ENCODE results near the gene SMPX.

Gene SMPX

DNA sequence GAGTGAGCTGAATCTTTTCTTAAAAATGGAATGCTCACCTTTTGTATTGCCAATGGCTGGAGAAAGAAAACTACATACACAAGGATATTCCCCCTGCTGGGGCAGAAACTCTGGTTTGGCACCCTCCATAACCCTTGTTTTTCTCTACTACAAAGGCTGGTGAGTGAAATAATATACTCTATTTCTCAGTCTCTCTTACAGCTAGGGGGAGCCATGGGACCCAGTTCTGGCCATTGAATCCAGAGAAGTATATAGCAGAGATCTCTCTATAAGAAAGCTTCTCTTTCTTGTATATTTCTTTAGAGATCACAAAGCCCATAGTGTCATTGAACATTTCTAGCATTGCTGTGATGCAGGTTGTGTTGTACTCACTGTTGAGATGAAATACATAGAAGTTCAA, 49.8 kb downstream of the SMPX start:
- DNase-seq = no peak

DNA sequence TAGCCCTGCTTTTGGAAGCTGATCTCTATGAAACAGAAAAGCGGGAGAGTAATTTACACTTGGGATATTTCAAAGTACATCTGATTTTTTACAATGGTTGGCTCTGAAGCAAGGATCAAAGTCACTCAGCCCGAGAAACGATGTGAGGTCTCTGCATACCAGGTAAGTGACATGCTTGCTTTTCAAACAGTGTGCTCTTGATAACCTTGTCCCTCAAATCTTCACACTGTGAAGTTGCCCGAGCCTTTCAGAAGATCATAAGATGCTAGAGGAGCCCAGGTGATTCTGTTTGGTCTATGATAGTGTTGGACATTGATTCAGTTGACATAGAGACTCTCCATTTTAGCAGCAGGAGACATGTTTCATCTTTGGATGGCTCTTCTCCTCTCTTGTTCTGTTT, 52.7 kb downstream of the SMPX start:
- DNase-seq = no peak

DNA sequence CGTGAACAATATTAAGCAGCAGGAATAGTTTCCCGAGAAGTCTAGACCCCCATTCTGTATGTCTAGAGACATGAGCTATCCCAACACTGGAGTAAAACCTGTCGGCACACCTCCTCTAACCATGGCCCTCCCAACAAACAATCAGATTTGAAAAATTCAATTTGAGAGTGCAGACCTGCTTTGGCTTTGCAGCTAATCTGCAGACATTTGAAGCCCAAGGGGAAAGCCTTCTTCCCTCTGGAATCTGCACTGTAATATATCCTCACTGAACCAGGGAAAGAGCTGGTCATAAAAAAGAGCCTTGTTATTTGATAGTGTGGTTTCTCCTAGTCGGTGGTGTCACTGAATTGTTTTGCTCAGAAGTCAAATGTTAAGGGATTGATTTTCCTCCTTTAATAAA, 55.2 kb downstream of the SMPX start:
- DNase-seq = no peak

DNA sequence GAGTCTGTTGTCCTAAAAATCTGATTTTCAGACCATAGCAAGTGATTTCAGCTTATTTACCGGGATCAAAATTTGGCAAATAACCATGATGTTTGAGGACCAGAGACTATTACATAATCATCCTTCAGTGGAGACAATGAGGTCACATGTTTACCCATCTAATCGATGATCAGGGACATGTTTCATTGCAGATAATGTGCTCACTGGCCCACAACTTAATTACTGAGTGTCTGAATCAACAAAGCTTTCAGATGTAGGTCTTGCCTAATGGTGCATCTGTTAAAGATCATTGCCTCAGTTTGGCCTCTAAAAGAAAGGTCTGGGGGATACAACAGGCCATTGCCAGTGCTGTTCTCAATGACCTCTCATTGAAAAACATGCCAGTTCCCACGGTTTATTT, 56.9 kb downstream of the SMPX start:
- DNase-seq = no peak

DNA sequence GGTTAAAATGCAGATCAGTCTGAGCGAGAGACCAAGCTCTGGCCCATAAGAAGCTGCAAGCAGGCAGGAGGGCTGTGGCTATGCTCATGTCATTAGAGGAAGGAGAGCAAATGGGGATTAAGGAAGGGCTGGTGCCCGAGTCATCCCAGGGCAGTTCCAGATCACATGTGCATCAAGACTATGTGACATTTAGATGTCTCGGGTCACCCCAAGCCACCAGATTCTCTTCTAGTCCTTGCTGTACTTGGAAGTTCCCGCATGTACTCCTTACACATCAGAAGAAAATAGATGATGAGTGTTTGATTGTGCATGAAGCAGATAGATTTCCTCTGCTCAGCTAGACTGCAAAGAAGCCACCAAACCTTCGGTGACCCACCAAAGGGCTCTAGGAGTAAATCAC, 57.6 kb downstream of the SMPX start:
- DNase-seq = no peak

DNA sequence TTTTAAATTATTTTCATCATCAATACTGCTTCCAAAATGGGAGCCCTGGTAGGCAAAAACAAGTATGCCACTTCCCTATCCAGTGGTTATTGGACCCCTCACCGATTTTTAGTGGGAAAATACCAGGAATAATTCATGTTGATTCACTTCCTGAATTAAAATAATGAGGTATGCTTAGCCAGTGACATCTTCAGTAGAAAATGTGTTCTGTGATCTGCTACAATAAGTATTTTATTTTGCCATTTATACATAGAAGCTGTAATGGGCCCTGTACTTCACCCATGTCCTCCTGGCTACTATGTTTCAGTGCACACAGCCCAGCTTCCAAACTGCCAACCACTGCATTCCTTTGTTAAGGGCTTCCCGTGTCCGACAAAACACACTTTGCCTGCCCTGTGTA, 58.8 kb downstream of the SMPX start:
- no peak for DNase-seq

DNA sequence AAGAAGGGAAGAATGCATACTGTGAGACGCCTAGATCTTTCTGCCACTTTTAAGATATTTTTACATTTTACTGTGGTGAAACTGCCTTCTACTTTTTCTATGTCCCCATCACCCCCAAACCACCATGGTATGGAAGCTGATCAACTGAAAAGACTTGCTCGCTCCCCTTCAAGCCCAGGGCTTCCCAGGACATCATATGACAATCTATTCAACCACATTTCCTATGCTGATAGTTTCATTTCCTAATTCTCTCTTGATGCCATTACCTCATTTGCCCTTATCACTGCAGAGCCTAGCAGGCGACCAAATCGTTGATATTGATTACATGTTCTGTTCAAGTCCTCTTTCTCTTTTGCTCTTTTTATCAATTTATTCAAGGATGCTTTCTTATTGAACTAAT, 59.6 kb downstream of the SMPX start:
- no peak for DNase-seq

DNA sequence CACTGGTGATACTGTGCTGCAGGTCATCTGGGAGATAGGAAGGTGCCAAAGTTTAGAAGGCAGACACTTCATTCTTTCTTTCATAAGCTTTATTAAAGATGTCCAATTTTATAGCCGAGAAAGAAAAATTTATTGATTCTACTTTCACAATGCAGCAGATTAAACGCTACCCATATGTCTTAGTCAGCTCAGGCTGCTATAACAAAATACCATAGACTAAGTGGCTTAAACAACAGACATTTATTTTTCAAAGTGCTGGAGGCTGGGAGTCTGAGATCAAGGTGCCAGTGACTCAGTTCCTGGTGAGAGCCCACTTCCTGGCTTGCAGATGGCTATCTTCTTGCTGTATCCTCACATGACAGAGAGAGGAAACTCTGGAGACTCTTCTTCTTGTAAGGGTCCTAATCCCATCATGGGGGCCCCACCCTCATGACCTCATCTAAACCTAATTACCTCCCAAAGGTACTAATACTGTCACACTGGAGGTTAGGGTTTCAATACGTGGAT, 66.4 kb downstream of the SMPX start:
- DNase-seq = no peak

DNA sequence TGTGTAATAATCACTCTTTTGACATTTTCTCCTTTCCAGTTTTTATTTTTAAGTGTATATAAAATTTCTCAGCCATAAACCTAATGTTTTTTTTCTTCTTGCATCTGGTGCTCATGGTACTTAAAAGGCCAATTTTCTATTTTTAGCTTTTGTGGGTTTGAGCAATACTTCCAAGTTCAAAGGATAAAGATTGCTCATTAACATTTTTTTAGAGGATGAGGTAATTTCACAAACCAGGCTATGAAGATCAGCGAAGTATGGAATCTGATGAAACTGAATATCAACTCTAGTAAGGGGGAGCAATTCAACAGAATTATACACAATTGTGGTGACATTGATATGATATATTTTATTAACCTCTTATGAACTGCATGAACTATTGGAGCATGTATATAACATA, 74.0 kb downstream of the SMPX start:
- no peak for DNase-seq

DNA sequence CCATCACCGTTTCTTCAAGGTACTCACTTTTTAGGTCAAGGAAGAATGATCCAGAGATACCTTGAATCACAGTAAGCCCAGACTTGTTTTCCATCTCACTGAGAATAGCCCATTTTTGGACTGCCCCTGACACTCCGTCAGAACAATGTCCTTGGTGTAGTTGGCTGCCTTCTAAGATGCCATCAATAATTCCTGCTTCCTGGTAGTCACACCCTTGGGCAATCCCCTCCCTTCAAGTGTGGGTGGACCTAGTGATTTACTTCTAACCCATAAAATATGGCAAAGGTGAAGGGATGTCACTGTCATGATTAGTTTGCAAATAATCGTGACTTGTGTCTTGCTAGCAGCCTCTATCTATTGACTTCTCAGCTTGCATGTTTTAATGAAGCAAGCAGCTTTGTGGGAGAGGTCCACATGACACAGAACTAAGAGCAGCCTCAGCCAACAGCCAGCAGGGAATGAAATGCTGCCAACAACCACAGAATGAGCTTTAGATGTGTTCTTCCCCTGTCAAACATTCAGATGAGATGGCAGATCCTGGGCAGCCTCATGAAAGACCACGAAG, 79.8 kb downstream of the SMPX start:
- no peak for DNase-seq

DNA sequence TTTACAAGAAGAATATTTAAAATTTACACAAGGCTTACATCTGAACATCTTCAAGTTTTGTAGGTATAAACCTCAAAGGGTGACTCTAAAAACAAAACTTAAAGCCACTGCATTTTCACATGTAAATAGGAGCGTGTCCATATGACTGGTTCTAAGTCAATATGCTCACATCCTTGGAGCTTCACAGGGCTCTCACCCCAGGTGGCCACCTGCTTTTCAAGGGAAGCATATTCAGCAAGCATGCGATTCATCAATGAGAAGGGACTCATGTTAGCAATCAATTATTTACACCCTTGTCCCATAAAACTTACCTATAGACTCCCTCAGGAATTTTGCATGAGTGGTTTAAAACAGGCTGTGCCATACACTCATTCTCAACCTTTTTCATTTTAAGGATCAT, 82.0 kb downstream of the SMPX start:
- DNase-seq = no peak

DNA sequence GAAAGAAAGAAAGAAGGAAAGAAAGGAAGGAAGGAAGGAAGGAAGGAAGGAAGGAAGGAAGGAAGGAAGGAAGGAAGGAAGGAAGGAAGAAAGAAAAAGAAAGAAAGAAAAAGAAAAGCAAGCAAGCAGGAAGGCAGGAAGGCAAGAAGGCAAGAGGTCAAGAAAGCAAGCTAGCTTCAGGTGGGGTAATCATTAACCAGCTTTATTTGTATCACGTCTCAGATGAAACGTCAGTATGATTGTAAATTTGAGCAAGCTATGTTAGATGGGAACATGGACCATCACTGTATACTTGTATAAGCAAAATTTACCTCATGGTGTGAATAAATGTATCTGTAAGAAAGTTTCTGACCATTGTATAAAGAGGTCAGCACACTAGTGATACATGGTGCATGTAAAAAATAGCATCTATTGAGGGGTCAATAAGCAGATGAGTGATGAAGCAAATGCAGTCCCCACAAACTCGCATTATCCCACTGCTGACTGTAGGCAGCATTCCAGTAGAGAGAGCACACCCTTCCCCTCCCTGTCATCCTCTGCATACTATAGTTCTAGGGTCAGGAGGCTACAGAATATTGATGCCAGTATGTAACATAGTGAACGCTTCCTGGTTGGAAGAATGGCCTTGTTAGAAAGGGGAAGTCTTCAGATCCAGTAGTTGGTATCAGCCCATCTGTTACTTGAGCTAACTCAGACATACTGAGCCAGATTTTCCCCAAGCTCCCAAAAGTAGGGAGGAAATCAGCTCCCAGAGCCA, 83.3 kb downstream of the SMPX start:
- no peak for DNase-seq

DNA sequence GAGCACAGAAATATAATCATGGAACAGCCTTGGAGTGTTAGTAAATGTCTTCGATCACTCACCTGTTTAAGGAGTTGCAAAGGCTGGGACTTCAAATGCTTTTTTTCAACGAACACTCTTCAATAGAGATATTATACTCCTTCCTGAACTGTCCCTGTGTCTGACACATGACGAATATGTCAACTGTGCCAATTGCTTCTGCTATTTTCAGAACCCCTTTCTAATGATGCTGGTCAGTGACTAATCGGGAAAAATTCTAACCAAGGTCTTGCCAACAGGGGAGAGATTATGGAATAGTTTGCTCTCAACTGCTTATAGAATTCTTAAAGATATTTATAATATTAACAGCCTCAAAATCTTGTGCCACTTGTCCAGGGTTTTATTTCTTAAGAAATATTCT, 91.2 kb downstream of the SMPX start:
- DNase-seq = no peak

DNA sequence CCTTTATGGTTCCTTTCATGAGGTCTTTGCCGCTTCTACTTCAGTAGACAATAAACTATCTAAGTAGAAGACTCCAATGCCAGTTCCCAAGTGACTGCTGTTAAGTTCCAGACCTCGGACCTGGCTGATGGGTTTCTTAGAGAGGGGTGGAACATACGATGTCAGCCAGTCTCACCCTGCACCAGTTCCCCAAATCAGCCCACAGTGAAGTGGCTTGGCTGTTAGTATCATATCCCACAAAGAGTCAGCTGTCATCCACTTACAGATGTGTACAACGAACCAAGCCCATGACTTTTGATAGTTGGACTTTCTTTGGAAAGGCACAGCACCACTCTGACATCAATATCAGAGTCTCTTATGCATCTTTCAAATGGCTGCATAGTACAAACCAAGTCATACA, 91.7 kb downstream of the SMPX start:
- DNase-seq = no peak

DNA sequence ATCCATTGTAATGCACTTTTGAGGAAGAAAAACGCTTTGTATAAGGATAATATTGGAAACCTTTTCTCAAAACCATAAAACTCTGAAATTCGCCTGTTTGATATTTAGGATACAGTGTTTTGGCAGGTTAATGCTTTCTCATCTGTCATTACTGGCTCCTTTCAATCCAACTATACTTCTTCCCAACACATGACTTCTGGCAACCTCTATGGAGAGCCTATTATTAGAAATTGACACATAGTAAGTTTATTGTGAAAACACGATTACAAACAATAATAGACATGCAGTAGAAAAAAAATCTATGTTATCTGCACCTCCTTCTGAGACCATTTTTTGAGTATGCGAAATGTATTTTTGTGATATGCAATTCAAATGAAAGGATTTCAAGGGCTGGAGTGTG, 95.2 kb downstream of the SMPX start:
- DNase-seq = no peak

DNA sequence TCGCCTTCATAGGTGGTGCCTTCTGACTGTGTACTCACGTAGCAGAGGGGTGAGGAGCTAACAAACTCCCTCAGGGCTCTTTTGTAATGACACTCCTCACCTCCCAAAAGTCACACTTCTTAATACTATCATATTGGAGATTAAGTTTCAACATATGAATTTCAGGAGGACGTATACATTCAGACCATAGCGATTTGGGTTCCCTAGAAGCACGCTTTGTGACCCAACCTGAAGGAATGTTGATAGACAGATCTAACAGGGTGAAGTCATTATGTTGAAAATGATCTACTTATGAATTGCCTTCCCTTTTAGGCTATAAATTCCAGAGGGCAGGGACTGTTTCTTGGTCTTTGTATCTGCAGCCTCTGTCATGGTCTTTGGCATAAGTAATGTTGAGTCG, 96.6 kb downstream of the SMPX start:
- DNase-seq = no peak

DNA sequence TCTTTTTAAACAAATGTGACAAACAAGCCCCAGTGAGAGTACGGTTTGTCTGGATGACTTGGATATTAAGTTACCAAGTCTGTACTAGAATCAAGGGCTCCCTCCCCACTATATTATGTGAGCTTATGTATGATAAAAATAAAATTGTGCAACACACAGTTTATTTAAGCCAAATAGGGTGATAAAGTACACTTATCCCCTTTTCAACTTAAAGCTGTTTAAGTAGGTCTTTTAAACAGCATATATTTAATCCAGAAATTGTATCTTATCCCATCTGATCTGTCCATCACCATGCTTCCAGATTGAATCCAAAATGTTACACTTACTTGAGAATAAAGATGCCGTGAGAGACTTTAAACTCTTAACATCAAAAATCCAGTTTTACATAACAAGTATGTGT, 97.8 kb downstream of the SMPX start:
- no peak for DNase-seq

DNA sequence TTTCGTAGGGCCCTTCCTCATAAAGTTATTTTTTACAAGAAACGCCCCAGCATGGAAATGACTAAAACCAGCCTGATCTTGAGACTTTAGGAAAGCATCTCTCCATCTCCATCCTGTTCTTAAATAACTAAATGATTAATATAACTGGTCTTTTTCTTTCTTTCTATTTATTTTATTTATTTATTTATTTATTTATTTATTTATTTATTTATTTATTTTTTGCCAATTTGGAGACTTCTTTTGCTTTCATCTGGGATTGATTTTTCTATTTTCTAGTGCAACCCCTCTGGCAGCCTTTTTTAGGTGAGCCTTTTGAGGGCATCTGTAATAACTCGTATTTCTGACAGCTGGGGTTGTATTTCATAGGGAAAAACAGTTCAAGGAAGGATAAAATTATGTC, 98.6 kb downstream of the SMPX start:
- no peak for DNase-seq

DNA sequence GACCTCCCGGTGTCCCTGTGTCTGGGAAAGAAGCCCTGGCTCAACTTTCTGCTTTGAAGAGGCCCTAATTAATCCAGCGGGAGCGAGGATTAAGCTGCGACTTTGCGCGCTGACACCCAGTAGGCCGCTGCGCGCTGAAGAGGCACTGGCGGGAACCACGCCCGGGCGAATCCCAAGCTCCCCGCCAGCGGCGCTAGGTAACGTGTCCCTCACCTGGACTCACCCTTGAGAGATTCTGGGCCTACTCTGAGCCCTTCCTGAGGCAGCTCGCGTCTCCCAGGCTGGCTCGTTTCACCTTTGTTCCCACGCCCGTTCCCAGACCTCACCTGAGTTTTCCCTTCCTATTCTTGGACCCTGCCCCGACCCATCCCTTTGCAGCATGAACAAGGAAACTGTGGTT, 99.2 kb downstream of the SMPX start:
- DNase-seq = no peak

DNA sequence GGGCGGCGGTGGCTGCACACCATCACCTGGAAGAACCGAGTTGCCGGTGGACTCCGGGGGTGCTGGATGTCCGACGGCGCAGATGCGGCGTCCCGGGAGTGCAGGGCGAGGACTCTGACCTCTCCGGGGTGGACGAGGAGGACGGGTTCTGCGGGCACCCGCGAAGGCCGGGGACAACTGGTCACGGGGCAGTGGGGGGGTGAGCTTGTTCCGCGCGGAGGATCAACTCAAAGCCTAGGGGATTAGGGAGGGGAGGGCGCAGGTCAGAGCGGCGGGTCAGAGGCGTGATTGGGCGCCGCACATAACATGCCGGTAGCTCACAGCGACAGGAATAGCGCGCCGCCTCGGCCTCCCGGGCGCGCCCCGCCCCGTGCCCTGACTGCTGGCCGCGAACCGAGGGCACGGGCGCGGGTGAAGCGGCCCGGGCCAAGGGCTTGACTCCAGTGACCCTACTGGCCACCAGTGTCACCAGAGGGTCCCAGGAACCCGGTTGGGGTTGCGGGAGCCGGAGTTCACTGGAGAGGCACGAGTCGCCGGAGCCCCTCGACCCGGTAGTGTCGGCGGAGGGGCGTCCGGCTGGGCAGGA, 99.7 kb downstream of the SMPX start, which contains the start of gene KLHL34:
TSS of gene KLHL34 (minus strand) at position 179 of the 586 bp plus-strand sequence. CDS start 542 bp downstream, outside the sequence.
- DNase-seq = no peak

DNA sequence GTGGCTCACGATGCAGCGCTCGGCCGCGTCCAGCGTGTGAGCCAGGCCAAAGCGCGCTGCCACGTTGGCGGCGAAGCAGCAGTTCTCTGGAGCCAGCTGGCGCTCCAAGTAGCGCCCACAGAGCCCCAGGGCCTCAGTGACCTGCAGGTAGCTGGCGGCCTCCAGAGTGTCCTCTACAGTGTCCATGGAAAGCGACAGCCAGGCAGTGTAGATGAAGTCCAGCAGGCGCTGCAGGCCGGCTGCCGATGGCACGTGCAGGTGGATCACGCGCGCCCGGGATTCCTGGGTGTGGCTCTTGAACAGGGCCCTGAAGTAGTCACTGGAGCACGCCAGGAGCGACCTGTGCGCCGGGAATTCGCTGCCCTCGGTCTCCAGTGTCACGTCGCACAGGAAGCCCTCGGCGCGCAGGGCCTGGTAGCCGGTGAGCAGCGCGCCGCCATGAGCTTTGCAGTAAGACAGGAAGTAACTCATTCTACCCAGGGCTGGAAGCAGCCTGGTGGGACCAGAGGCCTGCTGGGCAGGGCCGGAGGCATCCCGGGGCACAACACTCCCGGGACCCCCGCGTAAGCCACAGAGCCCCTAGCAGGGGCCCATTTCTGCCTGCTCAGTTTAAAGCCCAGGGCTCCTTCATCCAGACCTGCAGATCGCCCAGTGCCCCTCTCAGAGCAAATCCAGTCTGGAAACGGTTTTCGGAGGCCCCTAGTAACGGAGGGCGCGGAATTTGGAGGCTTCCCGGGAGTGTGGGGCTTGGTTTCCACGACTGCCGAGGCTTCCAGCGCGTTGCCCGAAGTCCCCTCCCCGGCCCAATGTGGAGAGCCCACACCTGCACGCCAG, 100.4 kb downstream of the SMPX start:
- no peak for DNase-seq

DNA sequence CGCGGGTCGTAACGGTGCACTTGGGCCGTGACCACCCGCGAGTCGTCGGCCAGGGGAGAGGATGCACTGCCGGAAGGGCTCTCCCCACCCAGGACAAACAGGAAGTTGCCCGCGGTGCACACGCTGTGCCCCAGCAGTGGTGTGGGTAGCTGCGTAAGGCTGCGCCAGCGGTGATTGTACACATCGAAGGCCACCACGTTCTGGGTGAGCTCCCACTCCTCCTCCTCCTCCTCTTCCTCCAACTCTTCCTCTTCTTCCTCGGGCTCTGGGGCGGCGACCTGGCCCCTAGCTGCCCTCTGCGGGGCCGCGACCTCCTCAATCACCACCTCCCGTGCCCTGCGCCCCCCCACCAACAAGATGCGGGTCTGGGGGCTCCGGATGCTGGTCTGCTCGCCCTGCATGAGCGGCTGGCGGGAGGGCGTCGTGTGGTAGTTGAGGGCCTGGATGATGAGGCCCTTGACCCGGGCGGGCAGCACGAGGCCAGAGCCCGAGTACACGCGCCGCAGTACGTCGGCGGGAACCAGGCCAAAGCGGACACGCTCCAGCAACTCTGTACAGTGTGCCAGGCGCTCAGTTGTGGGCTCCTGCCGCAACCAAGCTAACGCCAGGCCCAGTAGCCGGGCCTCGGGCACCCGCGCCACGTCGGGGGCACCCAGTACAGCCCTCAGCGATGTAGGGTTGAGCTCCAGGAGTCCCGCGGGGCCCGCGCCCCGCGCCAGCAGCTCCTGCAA, 101.2 kb downstream of the SMPX start:
- DNase-seq = no peak
